ENCODE results near the gene CDH23. TPM values are rescaled to one million over a fixed set of nuclear protein-coding genes. Genes with fewer than 3 reads are reported as not detected.

The CDH23 gene
- total RNA-seq, 1 donor from 2014 or later = 10.3 TPM

- TF ChIP-seq POLR2A (IDR thresholded peaks at IDR 0.05) (no peak), POLR2AphosphoS5 (IDR thresholded peaks at IDR 0.05; ENCODE audit: insufficient read depth in 1 of 2, low read depth in 1 of 2) (no peak), CTCF (IDR thresholded peaks at IDR 0.05) (no peak)
- no peak for DNase-seq (ENCODE audit: extremely low spot score in 2 of 2)
- no peaks in the 10 kb centered on the region for H3K9me3 ChIP-seq
- peaks cover 0 to 9% of the 10 kb centered on the region in 2 donors for H3K36me3 ChIP-seq
- H3K27ac ChIP-seq = peak overlapping the region; percentile 71
- H3K4me1 ChIP-seq = peaks cover 94% of the 10 kb centered on the region
- H3K27me3 ChIP-seq = no peaks in the 10 kb centered on the region
- intact Hi-C loops (cut with DNase I) = loop anchor here (5.0 kb wide), 1 partner anchor 49 kb away; no protein-coding TSS in a partner anchor
- no peak overlapping the region for H3K4me3 ChIP-seq
Measured at GRCh38 chr10:71838264-71839211, 441.8 kb downstream of the CDH23 start.

GRCh38 chr10:71840177-71840957, 443.6 kb downstream of the CDH23 start:
- peaks cover 85% of the 10 kb centered on the region for H3K4me1 ChIP-seq
- no peak for DNase-seq (ENCODE audit: extremely low spot score in 2 of 2)
- no peak for TF ChIP-seq POLR2AphosphoS5 (IDR thresholded peaks at IDR 0.05; ENCODE audit: insufficient read depth in 1 of 2, low read depth in 1 of 2)
- TF ChIP-seq POLR2A (IDR thresholded peaks at IDR 0.05) = no peak
- no peak for TF ChIP-seq CTCF (IDR thresholded peaks at IDR 0.05)
- intact Hi-C loops (cut with DNase I) = no loop called here
- no peak overlapping the region for H3K4me3 ChIP-seq
- no peaks in the 10 kb centered on the region for H3K36me3 ChIP-seq
- no peaks in the 10 kb centered on the region for H3K9me3 ChIP-seq
- no peaks in the 10 kb centered on the region for H3K27me3 ChIP-seq
- H3K27ac ChIP-seq = peak overlapping the region; percentile 71

- H3K27ac ChIP-seq = peak overlapping the region; percentile 14
- H3K4me1 ChIP-seq = peaks cover 85% of the 10 kb centered on the region
- H3K9me3 ChIP-seq = no peaks in the 10 kb centered on the region
- no peak overlapping the region for H3K4me3 ChIP-seq
- H3K27me3 ChIP-seq = no peaks in the 10 kb centered on the region
- intact Hi-C loops (cut with DNase I) = no loop called here
- H3K36me3 ChIP-seq = no peaks in the 10 kb centered on the region
- no peak for DNase-seq (ENCODE audit: extremely low spot score in 2 of 2)
- TF ChIP-seq POLR2A (IDR thresholded peaks at IDR 0.05) (no peak), CTCF (IDR thresholded peaks at IDR 0.05) (no peak), POLR2AphosphoS5 (IDR thresholded peaks at IDR 0.05; ENCODE audit: insufficient read depth in 1 of 2, low read depth in 1 of 2) (no peak)
Measured at GRCh38 chr10:71840958-71841335, 444.2 kb downstream of the CDH23 start.

- Histone ChIP-seq H3K27me3 (no peaks in the 10 kb centered on the region), H3K27ac (no peak overlapping the region), H3K9me3 (no peaks in the 10 kb centered on the region), H3K4me1 (peaks cover 85% of the 10 kb centered on the region), H3K36me3 (no peaks in the 10 kb centered on the region), H3K4me3 (no peak overlapping the region)
- intact Hi-C loops (cut with DNase I) = no loop called here
- TF ChIP-seq POLR2AphosphoS5 (IDR thresholded peaks at IDR 0.05; ENCODE audit: insufficient read depth in 1 of 2, low read depth in 1 of 2) (no peak), POLR2A (IDR thresholded peaks at IDR 0.05) (no peak), CTCF (IDR thresholded peaks at IDR 0.05) (no peak)
- DNase-seq (ENCODE audit: extremely low spot score in 2 of 2) = no peak
Measured at GRCh38 chr10:71842422-71842821, 445.7 kb downstream of the CDH23 start.

Data from vagina (tissue), 2 donors.